GM15510 (cell line): ENCODE data around the gene PRR22.
A peak's percentile ranks its signal among the peaks of the same experiment; 100 is the strongest.

Experiments
- POLR2A ChIP-seq: IDR thresholded peaks from 3 replicates; pipeline ENCODE4 v1.6.1; 2011; ENCODE audit warnings: borderline replicate concordance; ENCODE audit not compliant: insufficient read length; ENCODE audit errors: extremely low read depth

Gene PRR22

DNA sequence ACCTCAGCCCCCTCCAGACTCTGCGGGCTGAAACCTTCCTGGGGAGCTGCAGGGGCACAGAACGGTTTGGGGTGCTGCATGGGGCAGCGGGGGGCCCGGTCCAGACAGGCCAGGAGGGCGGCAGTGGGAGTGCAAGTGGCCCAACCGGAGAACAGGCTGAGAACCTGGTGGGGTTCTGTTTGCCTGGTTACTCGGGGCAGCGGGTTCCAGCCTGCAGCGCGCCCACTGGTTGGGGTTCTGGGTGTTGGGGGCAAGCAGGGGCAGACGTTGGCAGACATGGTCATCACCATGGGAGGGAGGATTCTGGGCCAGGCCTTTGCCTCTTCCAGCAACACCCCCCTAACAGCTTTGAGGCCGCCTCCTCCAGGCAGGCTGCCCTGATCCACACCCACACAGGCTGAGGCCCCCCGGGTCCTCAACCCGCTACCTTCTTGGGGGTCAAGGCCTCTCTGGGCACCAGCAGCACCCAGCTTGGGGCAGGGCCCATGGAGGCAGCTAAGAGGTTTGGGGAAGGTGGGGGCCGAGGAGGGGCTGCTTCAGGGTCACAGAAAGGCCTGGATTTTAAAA lies at the start of gene PRR22:
PRR22 (minus strand) TSS at position 166 of the 567 bp plus-strand sequence; CDS start at position 80, 86 bp downstream.
- TF ChIP-seq POLR2A = no peak

DNA sequence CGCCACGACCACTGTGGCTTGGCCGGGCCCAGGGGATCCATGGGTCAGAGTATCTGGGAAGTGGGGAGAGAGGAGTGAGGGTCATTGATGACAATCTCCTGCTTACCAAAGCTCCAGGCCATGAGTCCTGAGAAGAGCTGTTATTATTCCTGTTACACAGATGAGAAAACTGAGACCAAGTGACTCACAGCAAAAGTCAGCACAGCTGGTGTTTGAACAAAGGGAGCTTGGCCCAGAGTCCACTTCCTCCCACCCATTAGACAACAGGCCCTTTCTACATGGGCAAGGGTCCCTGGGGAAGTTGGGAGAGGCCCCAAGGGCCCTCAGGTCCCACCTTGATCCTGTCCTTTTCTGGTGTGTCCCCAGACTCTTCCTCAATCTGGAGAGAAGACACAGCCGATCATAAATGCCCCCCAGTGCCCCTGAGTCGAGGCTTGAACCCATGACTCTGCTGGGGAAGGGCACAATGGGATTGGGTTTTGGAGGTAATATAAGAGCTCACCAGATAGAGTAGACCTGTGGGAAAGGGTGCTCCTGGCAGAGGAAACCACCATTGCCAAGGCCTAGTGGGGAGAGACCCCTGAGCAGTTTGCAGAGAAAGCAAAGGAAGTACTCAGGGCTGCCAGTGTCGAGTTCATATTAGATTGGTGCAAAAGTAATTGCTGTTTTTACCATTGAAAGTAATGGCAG lies 48.1 kb upstream of the PRR22 start:
- no peak for TF ChIP-seq POLR2A

DNA sequence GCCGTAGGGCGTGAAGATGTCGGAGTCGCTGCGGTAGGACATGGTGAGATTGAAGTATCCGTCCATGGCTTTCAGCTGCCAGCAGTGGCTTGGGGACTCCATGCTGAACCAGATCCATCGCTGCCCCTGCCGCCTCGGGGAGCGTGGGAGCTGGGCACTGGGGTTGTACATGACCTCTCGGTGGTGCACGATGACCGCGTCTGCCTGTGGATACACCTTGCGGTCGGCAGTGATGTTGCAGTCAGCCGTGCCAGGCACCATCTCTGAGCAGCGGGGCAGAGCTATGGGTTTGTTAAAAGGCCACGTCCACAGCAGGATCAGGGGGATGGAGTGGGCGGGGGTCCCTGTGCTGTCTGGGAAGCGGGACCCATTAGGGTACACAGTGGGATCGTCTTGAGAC lies 47.5 kb upstream of the PRR22 start:
- no peak for TF ChIP-seq POLR2A

DNA sequence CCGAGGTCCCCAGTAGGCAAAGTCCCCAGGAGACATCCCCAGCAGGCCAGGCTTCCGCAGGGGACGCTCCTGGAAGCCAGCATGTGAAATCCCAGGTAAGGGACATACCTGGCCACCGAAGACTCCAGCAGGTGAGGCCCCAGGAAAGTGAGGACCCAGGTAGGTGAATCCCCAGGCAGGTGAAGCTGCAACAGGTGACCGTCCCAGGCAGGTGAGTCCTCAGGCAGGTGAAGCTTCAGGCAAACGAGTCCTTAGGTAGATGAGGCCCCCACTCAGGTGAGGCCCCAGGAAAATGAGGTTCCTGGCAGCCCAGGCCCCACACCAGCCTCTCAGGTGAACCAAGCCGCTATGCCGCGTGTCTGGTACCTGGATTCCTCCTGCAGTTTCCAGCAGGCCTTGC lies 46.6 kb upstream of the PRR22 start:
- TF ChIP-seq POLR2A = no peak

DNA sequence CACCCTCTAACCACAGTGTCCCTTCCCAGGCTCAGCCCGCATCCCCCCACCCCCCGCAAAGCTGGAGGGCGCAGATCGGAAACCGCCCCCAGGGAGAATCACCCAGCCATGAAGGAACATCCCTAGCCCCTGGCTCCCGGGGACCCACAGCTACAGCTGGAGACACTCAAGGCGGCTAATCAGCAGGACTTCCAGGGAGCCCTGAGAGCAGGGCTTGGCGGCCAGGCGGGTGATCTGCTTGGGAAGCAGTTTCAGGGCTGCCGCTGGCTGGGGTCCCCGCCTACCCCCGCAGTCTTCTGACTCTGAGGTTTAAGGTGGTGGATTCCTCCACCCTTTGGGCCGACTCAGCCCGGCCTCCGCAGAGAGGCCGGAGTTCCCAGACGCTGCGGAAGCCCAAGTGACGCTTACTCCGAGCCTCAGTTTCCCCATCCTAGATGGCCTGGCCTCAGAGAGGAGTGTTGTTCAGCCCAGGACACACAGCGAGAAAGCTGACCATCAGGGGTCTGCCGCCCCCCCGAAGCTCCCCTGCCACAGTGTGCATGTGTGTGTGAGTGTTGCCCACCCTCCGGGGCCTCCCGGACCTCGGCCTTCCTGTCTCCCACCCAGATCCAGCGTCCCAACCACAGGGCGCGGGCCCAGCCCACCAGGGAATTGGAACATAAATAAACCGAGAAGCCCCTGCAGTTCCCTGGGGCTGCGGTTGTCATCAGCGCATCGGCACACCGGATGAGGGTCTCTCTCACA lies 45.2 kb upstream of the PRR22 start:
- TF ChIP-seq POLR2A = peak; percentile 1

DNA sequence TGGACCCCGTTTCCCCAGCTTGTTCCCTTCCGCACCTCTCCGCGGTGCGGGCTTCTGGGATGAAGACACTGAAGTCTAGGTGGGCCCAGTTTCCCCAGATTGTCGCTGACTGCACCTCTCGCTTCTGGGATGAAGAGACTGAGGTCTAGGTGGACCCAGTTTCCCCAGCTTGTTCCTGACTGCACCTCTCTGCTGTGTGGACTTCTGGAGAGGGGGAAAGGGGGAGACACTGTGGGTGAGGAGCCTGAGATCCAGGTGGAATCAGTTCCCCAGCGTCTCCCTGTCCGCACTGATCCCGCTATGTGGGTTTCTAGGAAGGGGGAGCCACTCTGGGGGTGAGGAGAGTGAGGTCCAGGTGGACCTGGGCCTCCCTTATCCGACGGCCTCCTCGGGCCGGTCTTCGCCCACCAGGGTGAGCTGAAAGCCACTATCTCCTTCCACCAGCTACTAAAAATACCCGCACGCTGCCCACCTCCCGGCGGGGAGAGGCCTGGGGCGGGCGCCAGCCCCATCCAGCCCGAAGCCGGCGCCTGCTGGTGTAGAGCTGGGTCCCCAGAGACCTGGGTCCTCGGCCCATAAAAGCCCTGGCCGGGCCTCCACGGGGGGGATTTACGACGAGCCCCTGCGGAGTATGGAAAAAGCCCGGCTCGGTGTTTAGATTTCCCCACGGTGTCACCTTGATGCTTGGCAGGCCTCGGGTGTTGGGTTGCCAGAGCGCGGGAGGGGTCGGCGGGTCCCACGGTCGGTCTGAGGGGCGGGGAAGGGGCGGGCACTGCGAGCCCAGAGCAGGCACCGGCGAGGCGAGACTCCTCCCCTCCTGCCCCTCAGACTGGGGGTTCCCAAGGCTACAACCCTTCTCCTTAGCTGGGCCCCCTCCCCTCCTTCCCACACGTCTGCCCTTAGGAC lies 44.4 kb upstream of the PRR22 start:
- TF ChIP-seq POLR2A = peak; percentile 11

DNA sequence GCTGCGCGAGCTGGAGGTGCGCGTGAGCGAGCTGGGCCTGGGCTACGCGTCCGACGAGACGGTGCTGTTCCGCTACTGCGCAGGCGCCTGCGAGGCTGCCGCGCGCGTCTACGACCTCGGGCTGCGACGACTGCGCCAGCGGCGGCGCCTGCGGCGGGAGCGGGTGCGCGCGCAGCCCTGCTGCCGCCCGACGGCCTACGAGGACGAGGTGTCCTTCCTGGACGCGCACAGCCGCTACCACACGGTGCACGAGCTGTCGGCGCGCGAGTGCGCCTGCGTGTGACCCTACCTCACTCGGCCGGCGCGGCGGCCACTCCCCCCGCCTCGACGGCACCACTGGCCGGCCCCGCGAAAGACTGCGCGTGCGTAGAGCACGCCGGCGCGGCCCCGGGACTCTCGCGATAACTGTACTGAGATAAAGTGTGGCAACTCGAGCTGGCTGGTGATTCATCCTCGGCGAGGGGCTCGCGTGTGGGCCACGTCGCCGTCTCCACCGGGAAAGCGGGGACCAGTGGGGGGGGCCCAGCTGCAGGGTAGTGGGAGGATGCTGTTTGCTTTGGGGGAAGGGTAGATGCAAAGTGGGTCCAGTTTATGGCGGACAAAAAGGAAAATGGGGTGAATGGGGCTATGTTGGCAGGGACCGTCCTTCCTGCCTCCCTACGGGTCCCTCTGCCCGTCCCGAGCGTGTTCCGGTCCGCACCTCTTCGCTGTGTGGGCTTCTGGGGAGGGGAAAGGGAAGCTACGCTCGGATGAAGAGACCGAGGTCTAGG lies 43.5 kb upstream of the PRR22 start:
- TF ChIP-seq POLR2A = peak; percentile 98

DNA sequence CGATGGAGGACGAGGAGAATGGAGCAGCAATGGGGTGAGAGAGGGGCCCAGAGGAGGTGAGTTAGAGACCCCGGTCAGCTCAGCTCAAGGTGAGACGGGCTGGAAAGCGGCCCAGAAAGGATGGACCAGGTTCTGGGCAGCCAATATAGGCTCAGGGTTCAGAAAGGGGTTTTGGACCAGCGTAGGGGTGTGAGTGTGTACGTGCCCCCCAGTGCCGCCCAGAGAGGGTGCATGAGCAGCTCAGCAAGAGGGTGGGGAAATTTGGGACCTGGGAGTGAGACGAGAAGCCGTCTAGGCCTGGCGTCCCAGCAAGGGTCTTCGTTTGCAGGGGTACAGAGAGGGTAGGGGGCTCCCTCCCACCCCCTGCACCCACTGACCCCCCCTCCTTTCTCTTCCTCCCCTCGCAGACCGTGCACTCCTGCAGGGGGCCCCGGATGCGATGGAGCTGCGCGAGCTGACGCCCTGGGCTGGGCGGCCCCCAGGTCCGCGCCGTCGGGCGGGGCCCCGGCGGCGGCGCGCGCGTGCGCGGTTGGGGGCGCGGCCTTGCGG lies 42.9 kb upstream of the PRR22 start:
- no peak for TF ChIP-seq POLR2A

DNA sequence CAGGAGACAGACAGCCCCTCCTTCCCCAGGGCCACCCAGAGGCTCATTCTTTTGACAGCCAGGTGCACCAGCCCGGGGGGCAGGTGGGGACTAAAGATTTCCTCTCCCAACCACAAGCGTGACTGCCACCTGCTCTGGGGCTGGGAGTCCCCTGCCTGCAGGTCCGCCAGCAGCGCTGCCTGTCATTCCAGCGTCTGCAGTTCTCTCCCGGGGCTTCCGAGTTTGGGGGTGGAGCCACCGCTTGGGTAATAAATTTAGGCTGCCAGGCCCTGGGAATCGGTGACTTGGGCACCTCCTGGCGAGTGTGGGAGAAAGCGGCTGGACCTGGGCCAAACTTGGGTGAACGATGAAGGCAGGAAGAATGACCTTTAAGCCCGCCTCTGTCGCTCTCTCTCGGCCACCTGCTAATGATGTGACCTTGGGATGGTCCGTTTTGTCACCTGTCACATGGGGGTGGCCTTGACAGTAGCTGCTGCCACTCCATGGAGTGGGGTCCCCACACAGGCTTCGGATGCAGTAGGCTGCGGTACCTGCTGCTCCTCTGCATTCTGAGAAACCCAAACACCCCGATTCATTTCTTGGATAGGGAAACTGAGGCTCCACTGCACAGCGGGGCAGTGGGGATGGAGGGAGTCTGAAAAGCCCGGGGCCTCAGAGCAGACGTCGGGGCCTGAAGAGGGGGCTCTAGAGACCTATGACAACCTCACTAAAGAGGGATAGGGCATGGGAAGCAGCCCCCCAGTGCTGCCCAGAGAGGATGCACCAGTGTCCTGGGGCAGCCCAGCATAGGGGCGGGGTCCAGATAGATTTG lies 42.2 kb upstream of the PRR22 start:
- TF ChIP-seq POLR2A = no peak

DNA sequence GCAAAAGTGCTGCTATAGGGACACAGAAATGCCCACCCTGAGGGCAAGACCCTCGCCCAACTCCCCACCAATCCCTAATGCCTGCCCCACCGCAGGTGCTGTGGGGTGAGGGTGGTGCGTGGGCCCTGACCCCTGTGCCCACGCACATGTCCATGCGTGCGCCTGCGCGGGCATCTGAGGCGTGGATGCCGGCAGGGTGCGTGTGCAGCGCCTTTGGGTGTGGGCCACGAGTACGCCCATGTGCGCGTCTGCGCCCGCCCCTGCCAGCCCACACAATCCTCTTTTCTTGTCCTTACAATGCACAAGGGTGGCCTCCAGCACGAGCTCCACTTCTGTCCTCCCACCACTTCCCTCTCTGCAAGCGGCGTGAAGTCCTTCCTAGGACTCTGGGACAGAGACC lies 40.6 kb upstream of the PRR22 start:
- no peak for TF ChIP-seq POLR2A

DNA sequence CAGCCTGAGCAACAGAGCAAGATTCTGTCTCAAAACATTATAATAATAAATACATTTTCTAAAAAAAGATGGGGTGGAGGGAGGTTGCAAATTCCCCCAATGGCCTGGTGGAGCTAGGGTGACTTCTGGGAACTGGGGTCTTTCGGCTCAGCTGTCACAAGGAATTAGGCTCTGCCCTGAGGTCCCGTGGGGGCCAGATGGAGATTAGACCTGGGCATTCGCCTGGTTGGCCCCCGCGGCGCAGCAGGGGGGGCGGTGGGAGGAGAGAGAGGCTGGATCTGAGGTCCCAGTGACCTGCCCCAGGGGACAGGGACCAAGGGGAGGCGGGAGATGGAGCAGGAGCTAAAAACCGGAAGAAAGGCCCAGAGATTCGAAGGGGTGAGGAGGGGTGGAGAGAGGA lies 40.2 kb upstream of the PRR22 start:
- TF ChIP-seq POLR2A = no peak

DNA sequence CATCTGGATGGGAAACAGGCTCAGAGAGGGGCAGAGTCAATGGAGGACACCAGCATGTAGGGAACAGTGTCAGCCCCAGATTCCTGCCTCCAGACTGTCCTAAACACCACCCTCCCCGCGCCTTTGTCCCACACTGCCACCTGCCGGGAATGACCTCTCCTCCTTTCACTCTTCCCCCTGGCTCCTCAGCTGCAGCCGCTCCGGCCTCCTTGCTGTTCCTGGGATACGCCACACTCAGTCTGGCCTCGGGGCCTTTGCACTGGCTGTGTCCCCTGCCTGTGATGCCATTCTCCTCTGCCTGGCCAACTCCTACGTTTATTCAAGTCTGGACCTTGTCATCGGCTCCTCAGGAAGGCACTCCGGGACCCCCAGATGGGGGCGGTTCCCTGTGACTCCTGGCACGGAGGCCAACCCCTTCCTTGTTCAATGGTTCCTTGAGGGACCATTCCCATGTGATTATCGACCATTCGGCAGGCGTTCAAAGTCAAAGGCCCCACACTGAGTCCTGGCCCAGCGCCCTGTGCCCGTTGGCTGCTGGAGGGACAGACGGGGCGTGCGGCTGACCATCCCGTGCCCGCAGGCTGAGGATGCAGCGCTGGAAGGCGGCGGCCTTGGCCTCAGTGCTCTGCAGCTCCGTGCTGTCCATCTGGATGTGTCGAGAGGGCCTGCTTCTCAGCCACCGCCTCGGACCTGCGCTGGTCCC lies 39.2 kb upstream of the PRR22 start:
- TF ChIP-seq POLR2A = no peak

DNA sequence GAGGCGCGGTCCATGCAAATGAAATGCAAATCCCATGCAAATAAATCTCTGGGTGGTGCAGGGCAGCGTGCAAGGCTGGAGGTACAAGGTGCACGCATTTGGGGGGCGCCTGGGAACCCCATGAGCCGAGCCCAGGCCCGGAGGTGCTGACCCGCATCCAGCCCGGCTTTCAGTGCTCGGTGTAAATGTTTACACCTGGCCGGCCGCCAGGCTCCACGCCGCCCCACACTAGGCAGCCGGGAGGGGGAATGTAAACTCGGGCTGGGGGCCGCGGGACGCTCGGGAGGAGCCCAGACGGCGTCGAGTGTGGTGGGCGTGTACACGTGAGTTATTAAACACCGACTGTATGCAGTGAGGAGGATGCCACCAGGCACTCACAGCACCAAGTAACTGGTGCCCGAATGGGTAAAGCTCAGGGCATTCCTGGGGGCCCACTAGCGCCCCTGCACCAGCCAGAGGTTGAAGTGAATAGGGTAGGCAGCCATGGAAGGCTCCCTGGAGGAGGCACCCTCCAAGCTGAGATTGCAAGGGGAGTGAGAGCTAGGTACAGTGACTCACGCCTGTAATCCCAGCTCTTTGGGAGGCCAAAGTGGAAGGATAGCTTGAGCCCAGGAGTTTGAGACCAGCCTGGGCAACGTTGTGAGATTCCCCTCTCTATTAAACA lies 37.8 kb upstream of the PRR22 start:
- no peak for TF ChIP-seq POLR2A
